Ascending aorta (tissue), 2 donors: ENCODE measurements around the gene CXCR5. TPM values are rescaled to one million over a fixed set of nuclear protein-coding genes. Genes with fewer than 3 reads are reported as not detected.

Experiments used
- DNase-seq, 2 donors: peaks; one replicate each; pipeline ENCODE4 v3.0.0-alpha.2; 2019; ENCODE audit warnings: low spot score in 2 of 2
- H3K27ac ChIP-seq, 2 donors: fragments of 200-600 bp; sonication (generic); one replicate each; pipeline ENCODE4 v1.5.1; 2016 to 2017; ENCODE audit warnings: mild to moderate bottlenecking in 1 of 2
- H3K27me3 ChIP-seq: fragments of 200-600 bp; sonication (generic); one replicate; pipeline ENCODE4 v1.5.1; 2017
- H3K36me3 ChIP-seq, 2 donors: fragments of 200-600 bp; sonication (generic); one replicate each; pipeline ENCODE4 v1.5.1; 2016
- H3K4me1 ChIP-seq, 2 donors: fragments of 200-600 bp; sonication (generic); one replicate each; pipeline ENCODE4 v1.5.1; 2016 to 2017; ENCODE audit warnings: mild to moderate bottlenecking in 1 of 2
- H3K4me3 ChIP-seq, 2 donors: fragments of 200-600 bp; sonication (generic); one replicate each; pipeline ENCODE4 v1.5.1; 2016 to 2017; ENCODE audit warnings: mild to moderate bottlenecking in 1 of 2
- H3K9me3 ChIP-seq, 2 donors: fragments of 200-600 bp; sonication (generic); one replicate each; pipeline ENCODE4 v1.5.1; 2016
- intact Hi-C: fragments of 100-400 bp; cut with DNase I; formaldehyde crosslinking; loops from one replicate; pipeline ENCODE4 v1.15.1; 2023
- total RNA-seq: library from RNA; depleted of rRNA; stranded (reverse); fragments of >200 nt; gene quantifications from one replicate; pipeline ENCODE4 v1.1.0, GENCODE V29; 2016
- TF ChIP-seq, protein P1 (sequence below), 3 experiments: fragments of 200-600 bp in 2 of 3; fragments of 450-650 bp in 1 of 3; sonication (generic) in 2 of 3; IDR thresholded peaks; one replicate each; pipeline ENCODE4 v1.5.1; 2016 to 2019; ENCODE audit warnings: antibody characterized with exemption in 3 of 3, mild to moderate bottlenecking in 1 of 3, moderate library complexity in 1 of 3

The CXCR5 gene
- total RNA-seq, 1 donor from 2014 or later: not detected

DNA sequence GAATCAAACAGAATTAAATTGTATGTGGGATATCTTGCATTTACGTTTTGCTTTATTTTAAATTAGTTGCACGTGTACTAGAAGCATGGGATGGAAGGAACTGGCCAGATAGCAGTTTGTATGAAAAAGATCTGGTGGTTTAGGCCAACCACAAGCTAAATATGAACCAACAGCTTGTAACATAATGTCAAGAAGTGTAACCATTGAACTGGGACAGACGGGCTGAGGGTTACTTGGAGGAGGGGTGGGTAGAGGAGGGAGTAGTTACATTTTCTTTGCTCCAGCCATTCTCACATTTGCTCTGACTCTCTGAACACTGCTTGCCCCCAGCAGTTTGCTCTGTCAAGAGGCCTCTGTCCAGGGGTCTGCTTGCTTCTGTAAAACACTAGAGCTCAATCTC, 31.7 kb upstream of the CXCR5 start:
- no peaks in the 10 kb centered on the region for H3K27me3 ChIP-seq
- TF ChIP-seq, protein P1, sequence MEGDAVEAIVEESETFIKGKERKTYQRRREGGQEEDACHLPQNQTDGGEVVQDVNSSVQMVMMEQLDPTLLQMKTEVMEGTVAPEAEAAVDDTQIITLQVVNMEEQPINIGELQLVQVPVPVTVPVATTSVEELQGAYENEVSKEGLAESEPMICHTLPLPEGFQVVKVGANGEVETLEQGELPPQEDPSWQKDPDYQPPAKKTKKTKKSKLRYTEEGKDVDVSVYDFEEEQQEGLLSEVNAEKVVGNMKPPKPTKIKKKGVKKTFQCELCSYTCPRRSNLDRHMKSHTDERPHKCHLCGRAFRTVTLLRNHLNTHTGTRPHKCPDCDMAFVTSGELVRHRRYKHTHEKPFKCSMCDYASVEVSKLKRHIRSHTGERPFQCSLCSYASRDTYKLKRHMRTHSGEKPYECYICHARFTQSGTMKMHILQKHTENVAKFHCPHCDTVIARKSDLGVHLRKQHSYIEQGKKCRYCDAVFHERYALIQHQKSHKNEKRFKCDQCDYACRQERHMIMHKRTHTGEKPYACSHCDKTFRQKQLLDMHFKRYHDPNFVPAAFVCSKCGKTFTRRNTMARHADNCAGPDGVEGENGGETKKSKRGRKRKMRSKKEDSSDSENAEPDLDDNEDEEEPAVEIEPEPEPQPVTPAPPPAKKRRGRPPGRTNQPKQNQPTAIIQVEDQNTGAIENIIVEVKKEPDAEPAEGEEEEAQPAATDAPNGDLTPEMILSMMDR (IDR thresholded peaks at IDR 0.05): no peak
- H3K27ac ChIP-seq: no peak overlapping the region
- H3K9me3 ChIP-seq: no peaks in the 10 kb centered on the region
- intact Hi-C loops: no loop called here
- DNase-seq: no peak
- H3K36me3 ChIP-seq: no peaks in the 10 kb centered on the region
- no peaks in the 10 kb centered on the region for H3K4me1 ChIP-seq
- H3K4me3 ChIP-seq: no peak overlapping the region

DNA sequence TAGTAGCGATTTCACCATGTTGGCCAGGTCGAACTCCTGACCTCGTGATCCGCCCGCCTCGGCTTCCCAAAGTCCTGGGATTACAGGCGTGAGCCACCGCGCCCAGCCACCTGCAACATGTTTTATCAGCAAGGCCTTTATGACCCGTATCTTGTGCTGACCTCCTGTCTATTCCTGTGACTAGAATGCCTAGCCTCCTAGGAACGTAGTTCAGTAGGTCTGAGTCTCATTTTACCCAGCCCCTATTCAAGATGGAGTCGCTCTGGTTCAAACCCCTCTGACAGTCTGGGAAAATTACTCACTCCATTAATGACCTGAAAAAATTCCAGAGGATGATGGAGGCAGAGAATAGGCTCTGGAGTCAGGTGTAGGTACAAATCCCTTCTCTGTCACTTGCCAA, 30.0 kb upstream of the CXCR5 start:
- no peaks in the 10 kb centered on the region for H3K9me3 ChIP-seq
- intact Hi-C loops: no loop called here
- no peak overlapping the region for H3K27ac ChIP-seq
- no peaks in the 10 kb centered on the region for H3K27me3 ChIP-seq
- H3K36me3 ChIP-seq: no peaks in the 10 kb centered on the region
- H3K4me1 ChIP-seq: no peaks in the 10 kb centered on the region
- no peak for DNase-seq
- TF ChIP-seq, protein P1 (IDR thresholded peaks at IDR 0.05): no peak
- no peak overlapping the region for H3K4me3 ChIP-seq

DNA sequence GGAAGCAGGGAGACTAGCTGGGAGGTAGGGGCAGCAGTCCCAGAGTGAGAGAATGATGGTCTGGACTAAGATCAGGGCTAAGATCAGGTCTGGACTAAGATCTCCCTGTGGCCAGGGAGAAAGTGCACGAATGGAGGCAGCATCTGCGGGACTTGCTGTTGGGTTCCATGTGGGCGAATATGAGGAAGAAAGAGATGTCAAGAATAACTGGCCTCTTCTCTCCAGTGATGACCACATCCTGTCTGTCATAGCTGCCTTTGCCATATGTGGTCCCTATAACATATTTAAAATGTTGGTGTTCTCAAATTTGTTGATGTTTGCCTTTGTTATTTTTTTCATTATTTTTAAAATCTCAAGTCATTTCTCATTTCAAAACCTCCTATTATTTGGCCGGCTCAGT, 27.4 kb upstream of the CXCR5 start:
- intact Hi-C loops: no loop called here

DNA sequence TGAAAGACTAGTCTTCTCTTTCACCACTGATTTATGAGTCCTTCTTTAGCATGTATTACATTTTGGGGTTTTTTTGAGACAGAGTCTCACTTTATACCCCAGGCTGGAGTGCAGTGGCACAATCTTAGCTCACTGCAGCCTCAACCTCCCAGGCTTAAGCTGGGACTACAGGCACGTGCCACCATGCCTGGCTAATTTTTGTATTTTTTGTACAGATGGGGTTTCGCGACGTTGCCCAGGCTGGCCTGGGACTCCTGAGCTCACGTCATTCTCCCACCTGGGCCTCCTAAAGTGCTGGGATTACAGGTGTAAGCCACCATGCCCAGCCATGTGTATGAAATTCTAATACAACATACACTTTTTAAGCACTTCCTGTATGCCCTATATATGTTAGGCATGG, 26.3 kb upstream of the CXCR5 start:
- Histone ChIP-seq H3K36me3 (no peaks in the 10 kb centered on the region), H3K9me3 (no peaks in the 10 kb centered on the region), H3K4me3 (no peak overlapping the region), H3K27me3 (no peaks in the 10 kb centered on the region), H3K27ac (no peak overlapping the region), H3K4me1 (no peaks in the 10 kb centered on the region)
- intact Hi-C loops: no loop called here
- TF ChIP-seq, protein P1 (IDR thresholded peaks at IDR 0.05): no peak
- DNase-seq: no peak

More for the DNA sequence above, 27.4 kb upstream of the CXCR5 start:
- Histone ChIP-seq H3K36me3 (no peaks in the 10 kb centered on the region), H3K9me3 (no peaks in the 10 kb centered on the region), H3K27me3 (no peaks in the 10 kb centered on the region), H3K4me3 (no peak overlapping the region), H3K27ac (no peak overlapping the region), H3K4me1 (no peaks in the 10 kb centered on the region)
- TF ChIP-seq, protein P1 (IDR thresholded peaks at IDR 0.05): no peak
- DNase-seq: no peak

DNA sequence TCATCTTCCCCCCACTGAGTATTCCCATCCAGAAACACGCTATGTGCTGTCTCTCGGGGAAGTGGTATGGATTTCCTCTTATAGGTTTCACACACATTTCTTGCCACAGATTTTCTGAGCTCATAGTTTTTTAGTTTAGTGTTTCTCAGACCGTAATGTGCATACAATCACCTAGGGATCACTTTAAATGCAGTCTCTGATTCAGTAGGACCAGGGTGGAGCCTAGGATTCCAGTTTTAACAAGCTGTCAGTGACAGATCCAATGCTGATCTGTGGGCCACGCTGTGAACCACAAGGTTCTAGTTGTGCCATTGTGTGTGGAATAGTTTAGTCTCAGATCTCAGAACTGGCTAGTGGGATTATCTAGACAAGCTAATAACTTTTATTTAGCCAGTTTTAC, 23.7 kb upstream of the CXCR5 start:
- no peak overlapping the region for H3K27ac ChIP-seq
- no peaks in the 10 kb centered on the region for H3K27me3 ChIP-seq
- DNase-seq: no peak
- H3K4me1 ChIP-seq: no peaks in the 10 kb centered on the region
- no peak overlapping the region for H3K4me3 ChIP-seq
- intact Hi-C loops: no loop called here
- no peaks in the 10 kb centered on the region for H3K9me3 ChIP-seq
- TF ChIP-seq, protein P1 (IDR thresholded peaks at IDR 0.05): no peak
- no peaks in the 10 kb centered on the region for H3K36me3 ChIP-seq

DNA sequence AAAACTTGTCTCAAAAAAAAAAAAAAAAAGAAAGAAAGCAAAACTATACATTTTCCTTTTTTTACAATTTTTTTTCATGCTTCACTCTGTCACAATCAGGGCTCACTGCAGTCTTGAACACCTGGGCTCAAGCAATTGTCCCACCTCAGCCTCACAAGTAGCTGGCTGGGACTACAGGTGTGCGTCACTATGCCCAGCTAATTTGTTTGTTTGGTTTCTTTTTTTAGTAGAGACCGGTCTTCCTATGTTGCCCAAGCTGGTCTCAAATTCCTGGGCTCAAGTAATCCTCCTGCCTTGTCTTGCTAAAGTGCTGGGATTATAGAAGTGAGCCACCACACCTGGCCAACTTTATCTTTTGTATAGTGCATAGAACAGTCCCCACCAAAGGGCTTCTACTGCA, 15.0 kb upstream of the CXCR5 start:
- intact Hi-C loops: no loop called here
- Histone ChIP-seq H3K4me1 (peaks cover 5 to 15% of the 10 kb centered on the region in 2 donors), H3K36me3 (no peaks in the 10 kb centered on the region), H3K27ac (peak overlapping the region in 1 of 2 donors; percentile 90), H3K4me3 (no peak overlapping the region), H3K9me3 (no peaks in the 10 kb centered on the region), H3K27me3 (no peaks in the 10 kb centered on the region)
- DNase-seq: no peak
- TF ChIP-seq, protein P1 (IDR thresholded peaks at IDR 0.05): no peak
